Measurements from ENCODE around the gene PLIN5. TPM values are rescaled to one million over a fixed set of nuclear protein-coding genes. Genes with fewer than 3 reads are reported as not detected.

The PLIN5 gene
- total RNA-seq, 4 donors from 2014 or later, result 23.8 to 153 (median 32.8) TPM

DNA sequence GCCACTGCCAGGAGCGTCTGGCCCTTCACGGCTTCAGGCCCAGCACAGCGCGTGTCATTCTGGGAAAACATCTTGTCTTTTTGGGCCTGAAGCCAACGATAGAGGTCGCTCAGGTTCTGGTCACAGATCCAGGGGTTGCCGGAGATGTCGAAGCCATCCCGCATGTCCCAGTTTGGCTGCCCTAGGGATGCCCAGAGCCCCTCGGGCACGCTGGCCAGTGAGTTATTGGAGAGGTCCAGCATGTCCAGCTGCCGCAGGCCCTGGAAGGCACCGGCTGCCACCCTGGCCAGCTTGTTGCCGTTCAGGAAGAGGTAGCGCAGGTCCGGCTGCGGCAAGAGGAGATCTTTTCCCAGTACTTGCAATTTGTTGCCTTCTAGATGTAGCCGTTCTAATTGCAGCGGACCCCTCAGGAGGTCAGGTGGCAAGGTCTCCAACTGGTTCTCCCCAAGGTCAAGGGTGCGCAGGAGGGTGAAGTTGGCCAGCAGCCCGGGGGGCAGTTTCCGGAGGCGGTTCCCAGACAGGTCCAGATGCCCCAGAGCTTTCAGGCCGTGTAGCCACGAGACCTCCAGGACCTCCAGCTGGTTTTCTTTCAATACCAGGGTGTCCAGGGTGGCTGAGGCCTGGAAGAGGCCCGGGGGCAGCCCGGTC, 3.1 kb upstream of the PLIN5 start:
- TF ChIP-seq, protein P1, sequence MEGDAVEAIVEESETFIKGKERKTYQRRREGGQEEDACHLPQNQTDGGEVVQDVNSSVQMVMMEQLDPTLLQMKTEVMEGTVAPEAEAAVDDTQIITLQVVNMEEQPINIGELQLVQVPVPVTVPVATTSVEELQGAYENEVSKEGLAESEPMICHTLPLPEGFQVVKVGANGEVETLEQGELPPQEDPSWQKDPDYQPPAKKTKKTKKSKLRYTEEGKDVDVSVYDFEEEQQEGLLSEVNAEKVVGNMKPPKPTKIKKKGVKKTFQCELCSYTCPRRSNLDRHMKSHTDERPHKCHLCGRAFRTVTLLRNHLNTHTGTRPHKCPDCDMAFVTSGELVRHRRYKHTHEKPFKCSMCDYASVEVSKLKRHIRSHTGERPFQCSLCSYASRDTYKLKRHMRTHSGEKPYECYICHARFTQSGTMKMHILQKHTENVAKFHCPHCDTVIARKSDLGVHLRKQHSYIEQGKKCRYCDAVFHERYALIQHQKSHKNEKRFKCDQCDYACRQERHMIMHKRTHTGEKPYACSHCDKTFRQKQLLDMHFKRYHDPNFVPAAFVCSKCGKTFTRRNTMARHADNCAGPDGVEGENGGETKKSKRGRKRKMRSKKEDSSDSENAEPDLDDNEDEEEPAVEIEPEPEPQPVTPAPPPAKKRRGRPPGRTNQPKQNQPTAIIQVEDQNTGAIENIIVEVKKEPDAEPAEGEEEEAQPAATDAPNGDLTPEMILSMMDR (IDR thresholded peaks at IDR 0.05; ENCODE audit: low read depth), result no peak

DNA sequence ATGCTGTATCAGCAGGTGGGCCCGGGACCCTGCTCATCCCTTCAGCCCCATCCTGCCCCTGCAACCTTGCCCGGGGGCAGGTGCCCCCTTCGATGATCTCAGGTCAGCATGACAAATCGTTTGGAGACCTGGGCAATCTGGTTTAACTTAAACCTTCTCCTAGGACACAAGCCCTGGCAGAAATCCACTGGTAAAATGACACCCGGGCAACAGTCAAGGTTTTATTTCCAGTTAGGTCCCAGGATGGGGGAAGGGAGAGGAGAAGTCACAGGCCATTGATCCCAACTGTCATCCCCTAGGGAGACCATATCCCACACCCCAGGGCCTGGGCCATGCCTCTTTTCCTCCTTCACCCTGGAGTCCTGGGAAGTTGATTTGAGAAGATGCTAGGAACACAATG, 1.8 kb upstream of the PLIN5 start:
- TF ChIP-seq, protein P1 (IDR thresholded peaks at IDR 0.05; ENCODE audit: low read depth), result no peak

DNA sequence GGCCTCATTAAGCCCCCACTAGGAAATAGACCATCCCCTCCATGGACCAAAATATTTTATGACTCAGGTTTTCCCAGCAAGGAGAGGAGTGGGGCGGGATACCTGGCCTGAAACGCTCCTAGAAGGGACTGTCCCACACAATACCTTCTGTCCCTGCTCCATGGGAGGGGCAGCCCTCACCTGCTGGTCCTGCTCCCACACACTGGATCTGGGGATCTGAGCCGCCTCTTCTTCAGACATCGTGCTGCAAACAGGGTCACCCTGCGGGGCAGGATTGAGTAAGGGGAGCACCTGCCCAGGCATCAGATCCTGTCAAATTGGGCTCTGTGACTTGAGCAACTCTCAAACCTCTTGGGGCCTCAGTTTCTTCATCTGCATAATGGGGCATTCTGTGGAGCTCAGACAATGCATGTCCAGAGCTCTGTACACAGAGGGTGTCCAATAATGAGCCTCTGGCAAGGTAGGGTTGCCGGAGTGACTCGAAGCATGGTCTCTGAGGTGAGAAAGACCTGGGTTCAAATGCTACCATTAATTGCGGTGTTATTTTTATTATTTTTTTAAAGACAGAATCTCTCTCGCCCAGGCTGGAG, 1.1 kb downstream of the PLIN5 start:
- TF ChIP-seq, protein P1 (IDR thresholded peaks at IDR 0.05; ENCODE audit: low read depth), result no peak

DNA sequence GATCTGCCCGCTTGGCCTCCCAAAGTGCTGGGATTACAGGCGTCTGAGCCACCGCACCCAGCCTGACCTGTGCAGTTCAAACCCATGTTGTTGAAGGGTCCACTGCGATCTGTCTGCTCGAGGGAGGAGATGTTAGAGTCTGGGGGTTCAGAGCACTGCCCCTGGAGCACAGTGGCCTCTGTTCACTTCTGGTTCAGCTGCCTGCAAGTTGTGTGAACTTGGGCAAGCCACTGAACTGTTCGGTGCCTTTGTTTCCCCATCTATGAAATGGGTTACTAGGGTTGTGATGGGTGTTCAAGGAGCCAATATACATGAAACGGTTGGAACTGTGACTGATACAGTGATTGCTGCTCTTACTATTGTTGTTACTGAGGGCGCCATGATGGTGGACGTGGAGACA, 1.7 kb downstream of the PLIN5 start:
- TF ChIP-seq, protein P1 (IDR thresholded peaks at IDR 0.05; ENCODE audit: low read depth), result no peak

DNA sequence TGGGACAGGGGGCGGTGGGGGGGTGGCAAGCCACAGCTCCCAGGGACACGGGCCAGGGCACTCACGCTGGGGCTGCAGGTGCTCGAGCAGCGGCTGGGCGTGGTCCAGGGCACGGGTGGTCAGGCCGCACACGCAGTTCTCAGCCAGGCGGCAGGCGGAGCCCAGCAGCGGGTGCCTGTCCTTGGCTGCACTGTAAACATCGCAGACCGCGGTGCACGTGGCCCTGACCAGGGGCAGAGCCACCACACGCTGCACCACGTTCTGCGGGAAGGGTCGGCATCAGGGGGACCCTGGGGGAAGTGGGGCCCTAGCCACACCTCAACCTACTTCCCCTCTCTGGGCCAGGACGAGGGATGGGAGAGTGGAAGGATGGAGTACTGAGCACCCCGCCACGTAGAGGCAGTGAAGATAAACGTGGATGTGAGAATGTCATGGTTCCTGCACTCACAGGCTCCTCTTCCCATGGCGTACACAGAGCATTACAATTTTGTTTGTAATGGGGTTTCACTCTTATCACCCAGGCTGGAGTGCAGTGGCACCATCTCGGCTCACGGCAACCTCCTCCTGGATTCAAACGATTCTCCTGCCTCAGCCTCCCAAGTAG, 3.4 kb downstream of the PLIN5 start:
- TF ChIP-seq, protein P1 (IDR thresholded peaks at IDR 0.05; ENCODE audit: low read depth), result no peak

DNA sequence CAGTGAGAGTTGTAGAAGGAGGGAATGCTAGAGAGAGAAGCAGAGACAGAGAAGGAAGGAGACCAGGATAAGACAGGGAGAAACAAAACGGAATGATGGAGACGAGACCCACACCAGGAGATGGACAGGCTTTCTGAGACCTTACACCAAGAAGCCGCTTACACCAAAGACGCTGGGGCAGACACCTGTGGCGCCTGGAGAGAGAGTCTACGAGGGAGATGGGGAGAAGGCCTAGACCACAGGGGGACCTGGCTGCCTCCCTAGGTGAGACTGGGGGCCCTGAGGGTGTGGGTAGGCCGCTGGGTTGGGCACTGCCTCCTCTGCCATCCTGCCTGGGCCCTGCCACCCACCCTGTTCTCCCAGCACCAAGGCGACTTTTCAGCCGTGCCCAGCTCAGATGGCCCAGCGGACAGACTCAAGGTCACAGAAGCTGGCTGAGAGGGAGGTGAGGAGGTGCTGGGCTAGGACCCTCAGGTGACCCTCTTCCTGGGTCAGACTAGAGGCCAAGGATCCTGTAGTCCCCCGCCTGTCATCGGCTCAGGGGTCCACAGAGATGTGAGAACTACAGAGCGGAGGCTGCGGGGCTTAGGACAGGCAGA, 5.0 kb downstream of the PLIN5 start:
- TF ChIP-seq, protein P1 (IDR thresholded peaks at IDR 0.05; ENCODE audit: low read depth), result no peak

DNA sequence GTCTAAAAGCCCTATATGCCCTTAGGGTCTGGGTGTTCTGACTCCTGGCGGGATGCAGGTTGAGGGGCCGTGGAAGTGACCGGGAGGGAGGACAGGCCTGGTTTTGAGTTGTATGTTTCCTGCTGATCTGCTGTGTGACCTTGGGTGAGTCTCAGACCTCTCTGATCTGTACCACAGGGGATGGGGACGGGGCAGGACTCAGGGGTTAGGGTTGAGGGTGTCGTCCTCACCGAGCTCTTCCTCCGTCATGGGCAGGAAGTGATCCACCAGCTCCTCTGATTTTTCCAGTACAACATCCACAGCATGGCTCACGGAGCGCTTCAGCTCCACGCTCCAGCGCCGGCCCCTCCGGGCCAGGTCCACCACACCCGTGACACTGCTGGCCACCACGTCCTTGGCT, 6.2 kb downstream of the PLIN5 start:
- TF ChIP-seq, protein P1 (IDR thresholded peaks at IDR 0.05; ENCODE audit: low read depth), result no peak
